HepG2 (cell line): ENCODE results near the gene THSD8. TPM values are rescaled to one million over a fixed set of nuclear protein-coding genes. Genes with fewer than 3 reads are reported as not detected.

ENCODE experiments used
- ESRRA ChIP-seq: sonication (generic); formaldehyde crosslinking; IDR thresholded peaks from 2 replicates; pipeline ENCODE4 v1.5.1; 2020; ENCODE audit warnings: mild to moderate bottlenecking, low read depth, missing genetic modification reagents
- KDM1A ChIP-seq: IDR thresholded peaks from 2 replicates; pipeline ENCODE4 v1.6.1; 2016; ENCODE audit warnings: missing compliant biosample characterization
- KLF13 ChIP-seq: sonication (generic); formaldehyde crosslinking; IDR thresholded peaks from 2 replicates; pipeline ENCODE4 v1.4.0; 2020; ENCODE audit warnings: mild to moderate bottlenecking, missing genetic modification reagents
- PAF1 ChIP-seq: IDR thresholded peaks from 2 replicates; pipeline ENCODE4 v1.6.1; 2016; ENCODE audit warnings: missing genetic modification reagents, missing compliant biosample characterization
- RAD21 ChIP-seq: fragments of 450-650 bp; formaldehyde crosslinking; IDR thresholded peaks from 2 replicates; pipeline ENCODE4 v1.5.0; 2020; ENCODE audit warnings: mild to moderate bottlenecking
- TGIF2 ChIP-seq: IDR thresholded peaks from 2 replicates; pipeline ENCODE4 v1.6.1; 2016; ENCODE audit warnings: control low read depth, missing compliant biosample characterization
- ZNF138 ChIP-seq: sonication (generic); formaldehyde crosslinking; IDR thresholded peaks from 2 replicates; pipeline ENCODE4 v1.5.0; 2020; ENCODE audit warnings: mild to moderate bottlenecking, low read depth, missing genetic modification reagents
- ZNF329 ChIP-seq: sonication (generic); formaldehyde crosslinking; IDR thresholded peaks from 2 replicates; pipeline ENCODE4 v1.9.0; 2021; ENCODE audit warnings: low read depth, mild to moderate bottlenecking, missing genetic modification reagents
- ZNF350 ChIP-seq: sonication (generic); formaldehyde crosslinking; IDR thresholded peaks from 2 replicates; pipeline ENCODE4 v1.4.0; 2020; ENCODE audit warnings: mild to moderate bottlenecking, low read depth, missing genetic modification reagents, borderline replicate concordance
- ZNF746 ChIP-seq: sonication (generic); formaldehyde crosslinking; IDR thresholded peaks from 2 replicates; pipeline ENCODE4 v1.8.0; 2022; ENCODE audit warnings: mild to moderate bottlenecking, missing genetic modification reagents
- ZNF776 ChIP-seq: sonication (generic); formaldehyde crosslinking; IDR thresholded peaks from 2 replicates; pipeline ENCODE4 v1.4.0; 2020; ENCODE audit warnings: mild to moderate bottlenecking, missing genetic modification reagents
- ZNF777 ChIP-seq: sonication (generic); formaldehyde crosslinking; IDR thresholded peaks from 2 replicates; pipeline ENCODE4 v1.4.0; 2020; ENCODE audit warnings: missing genetic modification reagents
- polyA plus RNA-seq, 8 experiments: library from polyadenylated mRNA; depleted of rRNA in 3 of 8; stranded (reverse) in 7 of 8; unstranded in 1 of 8; fragments of >200 nt; fragmentation: Illumina TruSeq in 4 of 8; extraction: Trizol in 4 of 8; gene quantifications; 2 replicates each; pipeline versions ENCODE4 v1.2.1 to v1.2.3, GENCODE V29; 2011 to 2016; ENCODE audit warnings: low read depth in 4 of 8, missing spikeins in 1 of 8, mixed read lengths in 1 of 8; ENCODE audit not compliant: insufficient read depth in 1 of 8
- total RNA-seq, 5 experiments: library from RNA; depleted of rRNA; stranded (reverse); fragments of >200 nt; fragmentation: Illumina TruSeq; extraction: Trizol; gene quantifications; 2 replicates each; pipeline ENCODE4 v1.2.3, GENCODE V29; 2016; ENCODE audit warnings: low read depth in 1 of 5
- TF ChIP-seq, protein P1 (sequence below): sonication (generic); formaldehyde crosslinking; IDR thresholded peaks from 2 replicates; pipeline ENCODE4 v1.4.0; 2020; ENCODE audit warnings: mild to moderate bottlenecking, missing genetic modification reagents
- TF ChIP-seq, protein P2 (sequence below): sonication (generic); formaldehyde crosslinking; IDR thresholded peaks from 2 replicates; pipeline ENCODE4 v1.4.0; 2020; ENCODE audit warnings: missing genetic modification reagents, borderline replicate concordance
- TF ChIP-seq, protein P3 (sequence below): sonication (generic); formaldehyde crosslinking; IDR thresholded peaks from 2 replicates; pipeline ENCODE4 v1.4.0; 2020; ENCODE audit warnings: mild to moderate bottlenecking, low read depth, missing genetic modification reagents

THSD8 gene
- total and polyA plus RNA-seq, 2 of the 13 experiments (the other 11 are each of a cell fraction or from before 2014, with no cell fraction given): 4.8 to 14.9 TPM

DNA sequence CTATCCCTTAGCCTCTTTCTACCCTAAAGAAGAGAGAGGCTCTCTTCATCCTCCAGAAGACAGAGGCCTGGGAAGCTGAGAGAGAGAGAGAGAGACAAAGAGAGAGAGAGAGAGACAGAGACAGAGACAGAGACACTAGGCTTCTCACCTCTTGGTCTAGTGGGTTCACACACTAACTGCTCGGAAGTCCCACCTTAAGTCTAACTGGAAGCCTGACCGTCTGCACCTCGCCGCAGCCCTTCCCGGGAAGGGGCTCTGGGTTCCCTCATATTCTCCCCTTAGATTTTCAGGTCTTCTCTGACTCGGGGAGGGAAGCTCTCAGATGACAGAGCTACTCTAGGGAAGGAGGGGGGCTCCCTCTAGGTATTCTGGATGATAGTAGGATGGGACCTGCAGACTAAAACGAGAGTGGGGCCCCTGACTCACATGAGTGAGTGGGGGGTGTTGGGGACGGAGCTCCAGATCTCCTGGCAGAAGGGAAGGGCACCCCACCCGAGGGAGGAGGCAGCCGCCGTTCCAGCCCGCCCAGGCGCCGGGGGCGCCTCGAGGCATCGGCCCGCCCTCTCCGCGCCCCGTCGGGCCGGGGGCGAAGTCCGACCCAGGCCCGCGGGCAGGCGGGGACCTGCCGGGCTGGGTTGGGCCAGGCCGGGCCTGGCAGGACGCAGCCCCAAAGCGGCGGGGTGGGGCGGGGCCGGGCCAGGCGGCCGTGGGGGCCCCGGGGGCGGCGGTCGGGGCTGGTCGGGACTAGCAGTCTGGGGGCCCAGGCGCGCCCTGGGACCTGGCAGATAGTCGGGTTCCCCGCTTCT lies 12.6 kb upstream of the THSD8 start (continued):
- TF ChIP-seq, protein P1, sequence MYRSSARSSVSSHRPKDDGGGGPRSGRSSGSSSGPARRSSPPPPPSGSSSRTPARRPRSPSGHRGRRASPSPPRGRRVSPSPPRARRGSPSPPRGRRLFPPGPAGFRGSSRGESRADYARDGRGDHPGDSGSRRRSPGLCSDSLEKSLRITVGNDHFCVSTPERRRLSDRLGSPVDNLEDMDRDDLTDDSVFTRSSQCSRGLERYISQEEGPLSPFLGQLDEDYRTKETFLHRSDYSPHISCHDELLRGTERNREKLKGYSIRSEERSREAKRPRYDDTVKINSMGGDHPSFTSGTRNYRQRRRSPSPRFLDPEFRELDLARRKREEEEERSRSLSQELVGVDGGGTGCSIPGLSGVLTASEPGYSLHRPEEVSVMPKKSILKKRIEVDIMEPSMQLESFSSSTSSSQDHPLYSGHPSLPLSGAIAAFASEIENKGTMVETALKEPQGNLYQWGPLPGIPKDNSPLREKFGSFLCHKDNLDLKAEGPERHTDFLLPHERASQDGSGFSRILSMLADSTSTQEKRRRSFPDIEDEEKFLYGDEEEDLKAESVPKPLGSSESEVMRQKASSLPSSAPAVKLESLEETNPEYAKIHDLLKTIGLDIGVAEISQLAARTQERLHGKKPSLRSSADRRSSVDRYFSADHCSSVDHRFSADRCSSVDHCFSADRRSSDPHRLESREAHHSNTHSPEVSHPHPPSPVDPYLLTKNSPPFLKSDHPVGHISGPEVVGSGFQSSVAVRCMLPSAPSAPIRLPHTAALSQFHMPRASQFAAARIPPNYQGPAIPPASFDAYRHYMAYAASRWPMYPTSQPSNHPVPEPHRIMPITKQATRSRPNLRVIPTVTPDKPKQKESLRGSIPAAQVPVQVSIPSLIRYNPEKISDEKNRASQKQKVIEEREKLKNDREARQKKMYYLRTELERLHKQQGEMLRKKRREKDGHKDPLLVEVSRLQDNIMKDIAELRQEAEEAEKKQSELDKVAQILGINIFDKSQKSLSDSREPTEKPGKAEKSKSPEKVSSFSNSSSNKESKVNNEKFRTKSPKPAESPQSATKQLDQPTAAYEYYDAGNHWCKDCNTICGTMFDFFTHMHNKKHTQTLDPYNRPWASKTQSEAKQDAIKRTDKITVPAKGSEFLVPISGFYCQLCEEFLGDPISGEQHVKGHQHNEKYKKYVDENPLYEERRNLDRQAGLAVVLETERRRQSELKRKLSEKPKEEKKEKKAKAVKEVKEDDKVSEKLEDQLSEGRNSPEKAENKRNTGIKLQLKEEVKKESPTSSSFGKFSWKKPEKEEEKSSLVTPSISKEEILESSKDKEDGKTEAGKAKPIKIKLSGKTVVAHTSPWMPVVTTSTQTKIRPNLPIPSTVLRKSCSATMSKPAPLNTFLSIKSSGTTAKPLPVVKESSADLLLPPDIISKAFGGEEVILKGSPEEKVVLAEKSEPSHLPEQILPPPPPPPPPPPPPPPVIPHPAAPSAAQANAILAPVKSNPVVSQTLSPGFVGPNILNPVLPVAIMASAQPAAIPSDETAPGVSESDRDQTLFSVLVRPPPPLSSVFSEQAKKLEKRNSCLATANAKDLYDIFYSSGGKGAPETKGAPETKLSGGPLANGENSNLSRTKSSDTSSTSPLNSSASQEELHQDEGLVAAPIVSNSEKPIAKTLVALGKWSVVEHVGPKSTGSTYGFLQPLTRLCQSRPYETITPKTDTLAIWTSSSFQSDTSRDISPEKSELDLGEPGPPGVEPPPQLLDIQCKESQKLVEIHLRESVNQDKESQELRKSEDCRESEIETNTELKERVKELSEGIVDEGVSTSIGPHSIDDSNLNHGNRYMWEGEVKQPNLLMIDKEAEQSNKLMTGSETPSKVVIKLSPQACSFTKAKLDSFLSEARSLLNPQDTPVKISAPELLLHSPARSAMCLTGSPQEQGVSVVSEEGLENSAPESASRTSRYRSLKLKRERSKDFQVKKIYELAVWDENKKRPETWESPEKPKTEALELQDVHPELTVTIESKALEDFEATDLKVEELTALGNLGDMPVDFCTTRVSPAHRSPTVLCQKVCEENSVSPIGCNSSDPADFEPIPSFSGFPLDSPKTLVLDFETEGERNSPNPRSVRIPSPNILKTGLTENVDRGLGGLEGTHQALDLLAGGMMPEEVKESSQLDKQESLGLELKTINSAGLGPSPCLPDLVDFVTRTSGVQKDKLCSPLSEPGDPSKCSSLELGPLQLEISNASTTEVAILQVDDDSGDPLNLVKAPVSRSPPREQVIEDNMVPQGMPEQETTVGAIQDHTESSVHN (CRISPR knock-in tag): no peak
- 0 out of 2 replicates have a peak, but pooled peaks have one; percentile 0 for TF ChIP-seq ZNF329 (CRISPR knock-in tag)
- 0 out of 2 replicates have a peak, but pooled peaks have one; percentile 39 for TF ChIP-seq TGIF2 (CRISPR knock-in tag)
- no peak for TF ChIP-seq ZNF350 (CRISPR knock-in tag)
- peak; percentile 93 for TF ChIP-seq ZNF777 (CRISPR knock-in tag)
- no peak for TF ChIP-seq ZNF138 (CRISPR knock-in tag)
- no peak for TF ChIP-seq PAF1 (CRISPR knock-in tag)
- no peak for TF ChIP-seq ESRRA (CRISPR knock-in tag)
- no peak for TF ChIP-seq ZNF776 (CRISPR knock-in tag)
- TF ChIP-seq RAD21 (CRISPR knock-in tag): no peak
- peak; percentile 40; the same call in 1 of the 2 replicates for TF ChIP-seq ZNF746
- TF ChIP-seq KDM1A (CRISPR knock-in tag): peak; percentile 86; the same call in 1 of the 2 replicates
- TF ChIP-seq, protein P2, sequence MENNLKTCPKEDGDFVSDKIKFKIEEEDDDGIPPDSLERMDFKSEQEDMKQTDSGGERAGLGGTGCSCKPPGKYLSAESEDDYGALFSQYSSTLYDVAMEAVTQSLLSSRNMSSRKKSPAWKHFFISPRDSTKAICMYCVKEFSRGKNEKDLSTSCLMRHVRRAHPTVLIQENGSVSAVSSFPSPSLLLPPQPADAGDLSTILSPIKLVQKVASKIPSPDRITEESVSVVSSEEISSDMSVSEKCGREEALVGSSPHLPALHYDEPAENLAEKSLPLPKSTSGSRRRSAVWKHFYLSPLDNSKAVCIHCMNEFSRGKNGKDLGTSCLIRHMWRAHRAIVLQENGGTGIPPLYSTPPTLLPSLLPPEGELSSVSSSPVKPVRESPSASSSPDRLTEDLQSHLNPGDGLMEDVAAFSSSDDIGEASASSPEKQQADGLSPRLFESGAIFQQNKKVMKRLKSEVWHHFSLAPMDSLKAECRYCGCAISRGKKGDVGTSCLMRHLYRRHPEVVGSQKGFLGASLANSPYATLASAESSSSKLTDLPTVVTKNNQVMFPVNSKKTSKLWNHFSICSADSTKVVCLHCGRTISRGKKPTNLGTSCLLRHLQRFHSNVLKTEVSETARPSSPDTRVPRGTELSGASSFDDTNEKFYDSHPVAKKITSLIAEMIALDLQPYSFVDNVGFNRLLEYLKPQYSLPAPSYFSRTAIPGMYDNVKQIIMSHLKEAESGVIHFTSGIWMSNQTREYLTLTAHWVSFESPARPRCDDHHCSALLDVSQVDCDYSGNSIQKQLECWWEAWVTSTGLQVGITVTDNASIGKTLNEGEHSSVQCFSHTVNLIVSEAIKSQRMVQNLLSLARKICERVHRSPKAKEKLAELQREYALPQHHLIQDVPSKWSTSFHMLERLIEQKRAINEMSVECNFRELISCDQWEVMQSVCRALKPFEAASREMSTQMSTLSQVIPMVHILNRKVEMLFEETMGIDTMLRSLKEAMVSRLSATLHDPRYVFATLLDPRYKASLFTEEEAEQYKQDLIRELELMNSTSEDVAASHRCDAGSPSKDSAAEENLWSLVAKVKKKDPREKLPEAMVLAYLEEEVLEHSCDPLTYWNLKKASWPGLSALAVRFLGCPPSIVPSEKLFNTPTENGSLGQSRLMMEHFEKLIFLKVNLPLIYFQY (CRISPR knock-in tag): peak; percentile 85; the same call in 1 of the 2 replicates
- no peak for TF ChIP-seq KLF13 (CRISPR knock-in tag)
- TF ChIP-seq, protein P3, sequence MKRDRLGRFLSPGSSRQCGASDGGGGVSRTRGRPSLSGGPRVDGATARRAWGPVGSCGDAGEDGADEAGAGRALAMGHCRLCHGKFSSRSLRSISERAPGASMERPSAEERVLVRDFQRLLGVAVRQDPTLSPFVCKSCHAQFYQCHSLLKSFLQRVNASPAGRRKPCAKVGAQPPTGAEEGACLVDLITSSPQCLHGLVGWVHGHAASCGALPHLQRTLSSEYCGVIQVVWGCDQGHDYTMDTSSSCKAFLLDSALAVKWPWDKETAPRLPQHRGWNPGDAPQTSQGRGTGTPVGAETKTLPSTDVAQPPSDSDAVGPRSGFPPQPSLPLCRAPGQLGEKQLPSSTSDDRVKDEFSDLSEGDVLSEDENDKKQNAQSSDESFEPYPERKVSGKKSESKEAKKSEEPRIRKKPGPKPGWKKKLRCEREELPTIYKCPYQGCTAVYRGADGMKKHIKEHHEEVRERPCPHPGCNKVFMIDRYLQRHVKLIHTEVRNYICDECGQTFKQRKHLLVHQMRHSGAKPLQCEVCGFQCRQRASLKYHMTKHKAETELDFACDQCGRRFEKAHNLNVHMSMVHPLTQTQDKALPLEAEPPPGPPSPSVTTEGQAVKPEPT (CRISPR knock-in tag): 0 out of 2 replicates have a peak, but pooled peaks have one; percentile 9
